HEK293T (cell line): ENCODE data around the gene PLCB1.

ENCODE experiments used
- BHLHE40 ChIP-seq: fragments of 450-650 bp; IDR thresholded peaks from 2 replicates; pipeline ENCODE4 v1.6.1; 2016; ENCODE audit warnings: mild to moderate bottlenecking, moderate library complexity, borderline replicate concordance
- CTBP1 ChIP-seq: fragments of 450-650 bp; IDR thresholded peaks from 2 replicates; pipeline ENCODE4 v1.6.1; 2016; ENCODE audit warnings: borderline replicate concordance
- ELF4 ChIP-seq: fragments of 450-650 bp; IDR thresholded peaks from 2 replicates; pipeline ENCODE4 v1.6.1; 2017; ENCODE audit warnings: antibody characterized with exemption
- FOXA1 ChIP-seq: fragments of 450-650 bp; IDR thresholded peaks from 2 replicates; pipeline ENCODE4 v1.6.1; 2016; ENCODE audit warnings: mild to moderate bottlenecking
- FOXK2 ChIP-seq: fragments of 450-650 bp; IDR thresholded peaks from 2 replicates; pipeline ENCODE4 v1.6.1; 2016; ENCODE audit warnings: mild to moderate bottlenecking
- HDGF ChIP-seq: fragments of 450-650 bp; IDR thresholded peaks from 2 replicates; pipeline ENCODE4 v1.6.1; 2017; ENCODE audit warnings: antibody characterized with exemption, borderline replicate concordance
- LEF1 ChIP-seq: fragments of 450-650 bp; IDR thresholded peaks from 2 replicates; pipeline ENCODE4 v1.6.1; 2017; ENCODE audit warnings: mild to moderate bottlenecking, borderline replicate concordance
- NFRKB ChIP-seq: fragments of 450-650 bp; IDR thresholded peaks from 2 replicates; pipeline ENCODE4 v1.6.1; 2016; ENCODE audit warnings: mild to moderate bottlenecking, moderate library complexity
- SP1 ChIP-seq: fragments of 450-650 bp; IDR thresholded peaks from 2 replicates; pipeline ENCODE4 v1.6.1; 2017
- SUZ12 ChIP-seq: fragments of 450-650 bp; IDR thresholded peaks from 2 replicates; pipeline ENCODE4 v1.6.1; 2016; ENCODE audit warnings: mild to moderate bottlenecking
- TARDBP ChIP-seq: fragments of 450-650 bp; IDR thresholded peaks from 2 replicates; pipeline ENCODE4 v1.6.1; 2016
- ZNF384 ChIP-seq: fragments of 450-650 bp; IDR thresholded peaks from 2 replicates; pipeline ENCODE4 v1.6.1; 2016
- TF ChIP-seq, protein P1 (sequence below): fragments of 450-650 bp; IDR thresholded peaks from 2 replicates; pipeline ENCODE4 v1.6.1; 2016

DNA sequence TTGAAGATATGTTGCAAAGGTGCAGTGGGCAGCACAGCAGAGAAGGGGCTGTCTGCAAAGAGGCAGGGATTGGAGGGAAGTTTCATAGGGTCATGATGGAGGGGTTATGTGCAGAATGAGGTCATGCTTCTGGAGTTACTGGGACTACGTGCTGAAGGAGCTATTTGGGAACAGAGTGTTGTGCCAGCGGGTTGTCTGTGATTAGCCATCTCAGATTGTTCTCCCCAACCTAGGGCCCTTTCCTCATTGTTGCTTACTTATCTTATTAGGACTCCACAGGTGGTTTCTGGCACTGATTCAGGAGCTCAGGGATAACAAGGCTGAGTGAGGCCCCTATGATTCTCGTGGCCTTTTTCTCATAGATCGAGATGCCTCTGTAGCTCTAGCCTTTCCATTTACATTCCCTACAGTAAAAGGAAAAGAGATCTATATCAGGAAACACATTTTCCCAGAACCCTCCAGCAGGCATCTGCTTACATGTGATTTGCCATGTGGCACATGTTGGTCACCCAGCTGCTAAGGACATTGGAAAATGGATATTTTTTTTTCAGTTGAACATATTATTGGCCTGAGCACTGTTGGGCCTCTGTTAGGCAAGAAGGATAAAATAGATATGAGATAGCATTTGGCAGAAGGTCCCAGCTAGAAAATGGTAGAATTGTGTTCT is 507.2 kb downstream of the PLCB1 start:
- TF ChIP-seq TARDBP (no peak), SUZ12 (no peak), CTBP1 (no peak), ZNF384 (no peak), NFRKB (no peak), FOXK2 (no peak), SP1 (no peak), ELF4 (no peak), LEF1 (no peak), HDGF (no peak), FOXA1 (no peak), BHLHE40 (no peak)
- TF ChIP-seq, protein P1, sequence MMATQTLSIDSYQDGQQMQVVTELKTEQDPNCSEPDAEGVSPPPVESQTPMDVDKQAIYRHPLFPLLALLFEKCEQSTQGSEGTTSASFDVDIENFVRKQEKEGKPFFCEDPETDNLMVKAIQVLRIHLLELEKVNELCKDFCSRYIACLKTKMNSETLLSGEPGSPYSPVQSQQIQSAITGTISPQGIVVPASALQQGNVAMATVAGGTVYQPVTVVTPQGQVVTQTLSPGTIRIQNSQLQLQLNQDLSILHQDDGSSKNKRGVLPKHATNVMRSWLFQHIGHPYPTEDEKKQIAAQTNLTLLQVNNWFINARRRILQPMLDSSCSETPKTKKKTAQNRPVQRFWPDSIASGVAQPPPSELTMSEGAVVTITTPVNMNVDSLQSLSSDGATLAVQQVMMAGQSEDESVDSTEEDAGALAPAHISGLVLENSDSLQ, result no peak
